WTC11 (cell line): ENCODE data around the gene CNDP1.

Experiments used
- ELF4 ChIP-seq: sonication (generic); formaldehyde crosslinking; IDR thresholded peaks from 2 replicates; pipeline ENCODE4 v1.8.1; 2022; ENCODE audit warnings: low read depth, mild to moderate bottlenecking, moderate library complexity, missing genetic modification reagents
- SP1 ChIP-seq: sonication (generic); formaldehyde crosslinking; conservative IDR thresholded peaks from 2 replicates; pipeline ENCODE4 v1.8.1; 2022; ENCODE audit warnings: missing genetic modification reagents
- TF ChIP-seq, protein P1 (sequence below): fragments of 200-600 bp; IDR thresholded peaks from 2 replicates; pipeline ENCODE4 v1.8.0; 2022; ENCODE audit warnings: antibody characterized with exemption
- TF ChIP-seq, protein P2 (sequence below): sonication (generic); formaldehyde crosslinking; IDR thresholded peaks from 2 replicates; pipeline ENCODE4 v1.8.1; 2022; ENCODE audit warnings: low read depth, mild to moderate bottlenecking, moderate library complexity, missing genetic modification reagents, borderline replicate concordance
- TF ChIP-seq, protein P3 (sequence below): fragments of 250-450 bp; sonication (Bioruptor Pico); IDR thresholded peaks from 2 replicates; pipeline ENCODE4 v1.8.0; 2021; ENCODE audit warnings: mild to moderate bottlenecking
- TF ChIP-seq, protein P4 (sequence below): sonication (generic); formaldehyde crosslinking; IDR thresholded peaks from 2 replicates; pipeline ENCODE4 v1.8.1; 2023; ENCODE audit warnings: mild to moderate bottlenecking, missing genetic modification reagents, borderline replicate concordance

DNA sequence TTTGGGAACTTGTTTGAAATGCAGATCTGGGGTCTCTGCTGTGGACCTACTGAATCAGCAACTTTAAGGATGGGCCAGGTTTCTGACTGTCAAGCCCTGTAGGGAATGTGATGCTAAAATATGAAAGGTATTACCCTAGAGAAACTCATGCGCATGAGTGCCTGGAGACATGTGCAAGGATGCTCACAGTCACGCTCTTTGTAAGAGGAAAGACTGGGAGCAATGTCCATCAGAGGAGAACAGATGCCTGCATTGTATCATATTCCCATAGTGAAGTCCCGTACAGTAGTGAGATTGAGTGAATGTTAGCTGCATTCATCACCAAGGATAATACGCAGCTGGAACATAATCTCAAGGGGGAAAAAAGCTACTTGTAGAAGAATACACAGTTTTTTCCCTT is 77.5 kb downstream of the CNDP1 start:
- TF ChIP-seq, protein P1, sequence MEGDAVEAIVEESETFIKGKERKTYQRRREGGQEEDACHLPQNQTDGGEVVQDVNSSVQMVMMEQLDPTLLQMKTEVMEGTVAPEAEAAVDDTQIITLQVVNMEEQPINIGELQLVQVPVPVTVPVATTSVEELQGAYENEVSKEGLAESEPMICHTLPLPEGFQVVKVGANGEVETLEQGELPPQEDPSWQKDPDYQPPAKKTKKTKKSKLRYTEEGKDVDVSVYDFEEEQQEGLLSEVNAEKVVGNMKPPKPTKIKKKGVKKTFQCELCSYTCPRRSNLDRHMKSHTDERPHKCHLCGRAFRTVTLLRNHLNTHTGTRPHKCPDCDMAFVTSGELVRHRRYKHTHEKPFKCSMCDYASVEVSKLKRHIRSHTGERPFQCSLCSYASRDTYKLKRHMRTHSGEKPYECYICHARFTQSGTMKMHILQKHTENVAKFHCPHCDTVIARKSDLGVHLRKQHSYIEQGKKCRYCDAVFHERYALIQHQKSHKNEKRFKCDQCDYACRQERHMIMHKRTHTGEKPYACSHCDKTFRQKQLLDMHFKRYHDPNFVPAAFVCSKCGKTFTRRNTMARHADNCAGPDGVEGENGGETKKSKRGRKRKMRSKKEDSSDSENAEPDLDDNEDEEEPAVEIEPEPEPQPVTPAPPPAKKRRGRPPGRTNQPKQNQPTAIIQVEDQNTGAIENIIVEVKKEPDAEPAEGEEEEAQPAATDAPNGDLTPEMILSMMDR, result no peak
- TF ChIP-seq, protein P2, sequence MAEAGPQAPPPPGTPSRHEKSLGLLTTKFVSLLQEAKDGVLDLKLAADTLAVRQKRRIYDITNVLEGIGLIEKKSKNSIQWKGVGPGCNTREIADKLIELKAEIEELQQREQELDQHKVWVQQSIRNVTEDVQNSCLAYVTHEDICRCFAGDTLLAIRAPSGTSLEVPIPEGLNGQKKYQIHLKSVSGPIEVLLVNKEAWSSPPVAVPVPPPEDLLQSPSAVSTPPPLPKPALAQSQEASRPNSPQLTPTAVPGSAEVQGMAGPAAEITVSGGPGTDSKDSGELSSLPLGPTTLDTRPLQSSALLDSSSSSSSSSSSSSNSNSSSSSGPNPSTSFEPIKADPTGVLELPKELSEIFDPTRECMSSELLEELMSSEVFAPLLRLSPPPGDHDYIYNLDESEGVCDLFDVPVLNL (CRISPR knock-in tag), result no peak
- TF ChIP-seq, protein P3, sequence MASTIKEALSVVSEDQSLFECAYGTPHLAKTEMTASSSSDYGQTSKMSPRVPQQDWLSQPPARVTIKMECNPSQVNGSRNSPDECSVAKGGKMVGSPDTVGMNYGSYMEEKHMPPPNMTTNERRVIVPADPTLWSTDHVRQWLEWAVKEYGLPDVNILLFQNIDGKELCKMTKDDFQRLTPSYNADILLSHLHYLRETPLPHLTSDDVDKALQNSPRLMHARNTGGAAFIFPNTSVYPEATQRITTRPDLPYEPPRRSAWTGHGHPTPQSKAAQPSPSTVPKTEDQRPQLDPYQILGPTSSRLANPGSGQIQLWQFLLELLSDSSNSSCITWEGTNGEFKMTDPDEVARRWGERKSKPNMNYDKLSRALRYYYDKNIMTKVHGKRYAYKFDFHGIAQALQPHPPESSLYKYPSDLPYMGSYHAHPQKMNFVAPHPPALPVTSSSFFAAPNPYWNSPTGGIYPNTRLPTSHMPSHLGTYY (CRISPR knock-in tag), result no peak
- TF ChIP-seq, protein P4, sequence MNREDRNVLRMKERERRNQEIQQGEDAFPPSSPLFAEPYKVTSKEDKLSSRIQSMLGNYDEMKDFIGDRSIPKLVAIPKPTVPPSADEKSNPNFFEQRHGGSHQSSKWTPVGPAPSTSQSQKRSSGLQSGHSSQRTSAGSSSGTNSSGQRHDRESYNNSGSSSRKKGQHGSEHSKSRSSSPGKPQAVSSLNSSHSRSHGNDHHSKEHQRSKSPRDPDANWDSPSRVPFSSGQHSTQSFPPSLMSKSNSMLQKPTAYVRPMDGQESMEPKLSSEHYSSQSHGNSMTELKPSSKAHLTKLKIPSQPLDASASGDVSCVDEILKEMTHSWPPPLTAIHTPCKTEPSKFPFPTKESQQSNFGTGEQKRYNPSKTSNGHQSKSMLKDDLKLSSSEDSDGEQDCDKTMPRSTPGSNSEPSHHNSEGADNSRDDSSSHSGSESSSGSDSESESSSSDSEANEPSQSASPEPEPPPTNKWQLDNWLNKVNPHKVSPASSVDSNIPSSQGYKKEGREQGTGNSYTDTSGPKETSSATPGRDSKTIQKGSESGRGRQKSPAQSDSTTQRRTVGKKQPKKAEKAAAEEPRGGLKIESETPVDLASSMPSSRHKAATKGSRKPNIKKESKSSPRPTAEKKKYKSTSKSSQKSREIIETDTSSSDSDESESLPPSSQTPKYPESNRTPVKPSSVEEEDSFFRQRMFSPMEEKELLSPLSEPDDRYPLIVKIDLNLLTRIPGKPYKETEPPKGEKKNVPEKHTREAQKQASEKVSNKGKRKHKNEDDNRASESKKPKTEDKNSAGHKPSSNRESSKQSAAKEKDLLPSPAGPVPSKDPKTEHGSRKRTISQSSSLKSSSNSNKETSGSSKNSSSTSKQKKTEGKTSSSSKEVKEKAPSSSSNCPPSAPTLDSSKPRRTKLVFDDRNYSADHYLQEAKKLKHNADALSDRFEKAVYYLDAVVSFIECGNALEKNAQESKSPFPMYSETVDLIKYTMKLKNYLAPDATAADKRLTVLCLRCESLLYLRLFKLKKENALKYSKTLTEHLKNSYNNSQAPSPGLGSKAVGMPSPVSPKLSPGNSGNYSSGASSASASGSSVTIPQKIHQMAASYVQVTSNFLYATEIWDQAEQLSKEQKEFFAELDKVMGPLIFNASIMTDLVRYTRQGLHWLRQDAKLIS (CRISPR knock-in tag), result no peak
- TF ChIP-seq ELF4, result no peak
- TF ChIP-seq SP1 (CRISPR knock-in tag), result no peak
